Kidney tubule cell (primary cell): Measurements from ENCODE around the gene SLC16A11.
A peak's percentile ranks its signal among the peaks of the same experiment; 100 is the strongest.

Experiments
- DNase-seq: peaks from one replicate; pipeline ENCODE4 v3.0.0-alpha.2; 2018; ENCODE audit warnings: low spot score

The SLC16A11 gene

DNA sequence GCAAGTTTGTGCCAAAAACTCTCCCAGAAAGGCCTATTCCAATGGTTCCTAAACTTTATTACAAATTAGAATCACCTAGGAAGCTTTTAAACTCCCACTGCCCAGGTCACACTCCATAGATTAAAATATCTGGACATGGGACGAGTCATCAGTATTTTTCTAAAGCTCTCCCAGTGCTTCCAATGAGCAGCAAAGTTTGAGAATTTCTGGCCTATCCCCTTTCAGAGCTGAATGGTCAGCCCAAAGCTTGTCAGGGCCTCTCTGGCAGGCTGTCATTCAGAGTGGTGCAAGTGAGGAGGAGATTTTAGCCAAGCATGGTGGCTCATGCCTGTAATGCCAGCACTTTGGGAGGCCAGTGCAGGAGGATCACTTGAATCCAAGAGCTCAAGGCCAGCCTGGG lies 18.6 kb downstream of the SLC16A11 start:
- peak; percentile 65 for DNase-seq

DNA sequence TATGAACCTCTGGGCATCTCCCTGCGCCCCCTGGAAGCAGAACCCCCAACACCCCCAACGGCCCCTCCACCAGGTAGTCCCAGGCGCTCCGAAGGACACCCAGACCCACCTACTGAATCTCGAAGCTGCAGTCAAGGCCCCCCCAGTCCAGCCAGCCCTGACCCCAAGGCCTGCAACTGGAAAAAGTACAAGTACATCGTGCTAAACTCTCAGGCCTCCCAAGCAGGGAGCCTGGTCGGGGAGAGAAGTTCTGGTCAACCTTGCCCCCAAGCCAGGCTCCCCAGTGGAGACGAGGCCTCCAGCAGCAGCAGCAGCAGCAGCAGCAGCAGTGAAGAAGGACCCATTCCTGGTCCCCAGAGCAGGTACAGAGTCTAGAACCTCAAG lies 19.5 kb downstream of the SLC16A11 start:
- DNase-seq, result no peak

DNA sequence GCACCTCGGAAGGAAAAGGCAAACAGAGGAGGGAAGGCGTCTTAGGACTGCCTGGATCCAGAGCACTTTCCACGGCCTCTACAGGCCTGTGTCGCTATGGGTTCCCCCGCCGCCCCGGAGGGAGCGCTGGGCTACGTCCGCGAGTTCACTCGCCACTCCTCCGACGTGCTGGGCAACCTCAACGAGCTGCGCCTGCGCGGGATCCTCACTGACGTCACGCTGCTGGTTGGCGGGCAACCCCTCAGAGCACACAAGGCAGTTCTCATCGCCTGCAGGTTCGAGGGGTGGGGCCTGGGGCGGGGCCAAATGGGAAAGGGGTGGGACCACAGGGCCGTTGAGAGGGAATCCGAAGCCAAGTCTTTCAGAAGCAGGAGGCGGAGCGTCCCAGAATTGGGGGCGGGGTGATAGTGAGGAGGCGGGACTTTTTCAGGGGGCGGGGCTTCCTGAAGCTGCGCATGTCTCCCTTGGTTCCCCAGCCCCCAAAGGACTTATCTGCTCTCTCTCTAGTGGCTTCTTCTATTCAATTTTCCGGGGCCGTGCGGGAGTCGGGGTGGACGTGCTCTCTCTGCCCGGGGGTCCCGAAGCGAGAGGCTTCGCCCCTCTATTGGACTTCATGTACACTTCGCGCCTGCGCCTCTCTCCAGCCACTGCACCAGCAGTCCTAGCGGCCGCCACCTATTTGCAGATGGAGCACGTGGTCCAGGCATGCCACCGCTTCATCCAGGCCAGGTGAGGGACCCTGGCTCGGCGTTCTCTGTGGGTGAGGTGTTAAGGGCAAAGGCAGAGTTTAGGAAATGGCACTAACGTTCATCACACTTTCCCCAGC lies 20.1 kb downstream of the SLC16A11 start:
- DNase-seq, result peak; percentile 83

DNA sequence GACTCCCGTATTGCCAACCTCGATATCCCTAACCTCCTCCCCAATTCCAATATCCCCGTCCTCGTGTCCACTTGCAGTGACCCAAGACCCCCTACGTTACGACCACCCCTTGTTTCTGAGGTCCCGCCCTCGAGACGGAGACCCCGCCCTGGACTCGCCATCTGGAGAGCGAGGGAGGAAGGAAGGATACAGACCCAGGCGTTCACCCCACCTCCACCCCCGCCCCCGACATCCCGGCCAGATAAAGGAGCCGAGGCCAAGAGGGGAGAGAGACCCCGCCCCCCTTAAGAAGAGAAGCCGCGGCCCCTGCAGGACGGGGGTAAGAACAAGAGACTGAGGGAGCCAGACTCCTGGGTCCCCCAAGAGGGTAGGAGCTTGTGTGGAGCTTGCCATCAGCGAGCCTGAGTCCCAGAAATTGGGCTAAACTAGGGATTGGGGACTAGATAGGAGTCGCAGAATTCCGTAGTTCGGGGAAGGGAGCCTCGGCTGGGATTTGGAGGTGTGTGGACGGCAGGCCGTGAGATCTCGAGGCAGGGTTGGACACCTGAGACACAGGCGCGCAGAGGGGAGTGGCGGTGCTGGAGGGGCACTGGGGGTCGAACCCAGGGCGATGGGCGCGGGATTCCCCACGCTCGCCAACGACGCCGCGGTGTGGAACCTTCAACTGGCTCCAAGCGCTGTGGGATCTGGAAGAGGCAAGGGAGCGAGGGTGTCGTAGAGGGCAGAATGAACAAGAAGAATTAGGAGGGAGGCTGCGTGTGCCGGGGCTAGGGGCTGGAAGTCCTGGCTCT lies 20.9 kb downstream of the SLC16A11 start, which contains the start of gene BCL6B:
BCL6B (plus strand) TSS at position 270 of the 791 bp plus-strand sequence. CDS start 622 bp downstream, outside the sequence.
- DNase-seq, result no peak

DNA sequence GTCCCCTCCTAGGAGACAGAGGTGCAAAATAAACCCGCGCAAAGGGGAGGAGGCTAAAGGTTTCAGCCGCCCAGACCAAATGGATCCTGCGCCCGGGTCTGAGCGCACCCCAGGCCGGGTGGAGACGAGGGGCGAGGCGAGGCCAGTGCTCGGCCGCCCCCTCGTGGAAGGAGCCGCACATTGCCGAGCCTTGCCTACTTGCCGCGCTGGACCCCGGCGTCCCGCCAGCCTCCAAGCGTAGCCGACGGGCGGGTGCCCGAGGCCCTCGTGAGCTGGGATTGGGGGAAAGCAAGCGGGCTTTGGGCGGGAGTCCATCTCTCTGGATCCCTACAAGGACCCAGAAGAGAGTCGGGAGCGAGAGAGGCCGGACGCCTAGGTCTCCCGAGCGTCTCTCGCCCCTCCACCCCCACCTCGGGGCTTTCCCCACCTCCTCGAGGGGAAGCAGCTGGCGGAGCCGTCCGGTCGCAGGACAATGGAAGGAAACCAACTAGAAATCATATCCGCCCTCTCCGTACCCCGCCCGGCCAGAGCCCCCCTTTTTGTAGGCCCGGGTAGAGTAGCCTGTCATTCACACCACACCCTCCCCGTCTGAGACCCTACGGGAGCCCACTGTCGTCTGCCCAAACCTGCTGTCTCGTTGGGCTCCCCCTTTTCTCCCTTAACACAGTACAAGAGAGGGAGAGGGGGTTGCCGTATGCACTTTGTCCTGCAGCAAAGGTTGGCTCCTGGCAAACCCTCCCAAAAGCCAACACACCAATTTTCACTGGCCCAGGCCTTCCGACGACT lies 21.7 kb downstream of the SLC16A11 start:
- peak; percentile 67 for DNase-seq

DNA sequence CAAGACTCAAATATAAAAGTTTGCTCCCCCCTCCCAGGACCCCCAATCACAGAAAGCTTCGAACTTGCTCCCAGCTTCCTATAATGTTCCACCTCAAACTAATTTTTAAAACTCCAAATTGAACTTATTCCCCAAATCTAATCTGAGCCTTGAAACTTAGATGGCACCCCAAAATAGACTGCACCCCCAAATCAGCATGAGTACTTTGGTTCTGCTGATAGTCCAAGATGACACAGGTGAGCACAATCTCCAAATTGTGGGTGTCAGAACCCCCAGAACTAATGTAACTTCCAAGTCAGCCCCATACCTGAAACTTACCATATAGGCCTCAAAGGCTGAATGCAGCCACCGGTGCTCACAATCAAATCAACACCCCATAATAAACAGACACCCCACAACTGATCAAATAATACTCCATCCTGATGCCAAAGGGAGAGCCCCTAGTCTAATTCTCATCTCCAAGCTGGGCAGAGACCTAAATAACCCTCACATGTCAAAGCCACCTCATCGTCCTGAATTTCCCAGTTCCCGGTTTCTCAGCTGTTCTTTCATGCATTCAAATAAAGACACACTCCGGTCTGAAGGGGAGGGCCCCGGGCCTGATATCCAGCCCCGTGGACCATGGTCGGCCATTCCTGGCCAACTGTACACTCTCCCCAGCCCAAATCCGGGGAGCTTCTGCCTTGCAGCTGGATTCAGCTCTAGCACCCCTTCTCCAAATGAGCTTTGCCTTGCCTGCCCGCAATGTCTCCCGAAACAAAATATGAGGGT lies 22.8 kb downstream of the SLC16A11 start:
- DNase-seq, result no peak

DNA sequence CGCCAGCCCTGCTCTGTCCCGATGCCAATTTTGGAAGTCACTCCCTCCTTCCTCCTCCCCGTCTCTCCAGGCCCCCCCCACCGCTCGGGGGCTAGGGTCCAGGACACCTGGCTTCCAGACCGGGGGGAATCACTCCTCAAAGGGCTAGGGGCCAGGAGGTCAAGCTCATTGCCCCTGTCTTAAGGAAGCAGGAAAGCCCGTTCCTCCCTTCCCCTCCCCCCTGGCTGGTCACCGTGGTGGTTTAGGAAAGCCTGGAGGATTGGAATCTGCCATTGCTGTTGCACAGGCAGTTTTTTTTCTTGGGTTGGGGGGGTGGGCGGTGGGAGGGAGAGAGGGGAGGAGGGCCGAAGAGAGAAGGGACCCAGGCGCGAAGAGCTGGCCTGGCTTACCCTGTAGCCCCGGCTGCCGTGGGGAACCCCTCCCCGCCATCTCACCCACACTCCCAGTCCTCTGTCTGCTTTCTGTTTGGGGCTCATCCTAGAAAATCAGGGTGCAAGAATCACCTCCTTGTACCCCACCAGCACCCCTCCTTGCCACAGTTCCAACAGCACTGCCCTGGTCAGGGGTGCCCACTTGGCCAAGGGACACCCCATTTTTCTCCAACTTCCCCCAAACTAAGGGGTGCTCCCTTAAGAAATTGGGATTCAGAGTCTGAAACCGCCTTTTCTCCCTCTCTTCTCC lies 23.9 kb downstream of the SLC16A11 start:
- peak; percentile 46 for DNase-seq

DNA sequence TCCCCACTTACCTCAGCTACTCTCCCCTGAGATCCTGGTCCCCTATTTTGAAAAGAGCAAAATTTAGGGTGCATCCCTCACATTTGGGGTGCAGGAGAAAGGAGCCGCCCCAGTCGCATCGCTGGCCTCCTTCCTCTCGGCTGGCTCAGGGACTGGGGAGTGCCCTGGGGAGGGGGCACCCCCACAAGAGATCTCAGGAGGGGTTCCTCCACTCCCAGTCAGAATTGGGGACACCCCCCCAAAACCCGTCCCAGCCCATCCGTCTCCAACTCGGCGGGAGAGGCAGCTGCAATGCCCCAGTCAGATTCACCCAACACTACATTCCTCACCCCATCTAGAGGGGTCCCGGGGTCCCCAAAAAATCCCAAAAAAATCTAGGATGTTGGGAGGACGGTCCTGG lies 24.5 kb downstream of the SLC16A11 start:
- DNase-seq, result no peak

DNA sequence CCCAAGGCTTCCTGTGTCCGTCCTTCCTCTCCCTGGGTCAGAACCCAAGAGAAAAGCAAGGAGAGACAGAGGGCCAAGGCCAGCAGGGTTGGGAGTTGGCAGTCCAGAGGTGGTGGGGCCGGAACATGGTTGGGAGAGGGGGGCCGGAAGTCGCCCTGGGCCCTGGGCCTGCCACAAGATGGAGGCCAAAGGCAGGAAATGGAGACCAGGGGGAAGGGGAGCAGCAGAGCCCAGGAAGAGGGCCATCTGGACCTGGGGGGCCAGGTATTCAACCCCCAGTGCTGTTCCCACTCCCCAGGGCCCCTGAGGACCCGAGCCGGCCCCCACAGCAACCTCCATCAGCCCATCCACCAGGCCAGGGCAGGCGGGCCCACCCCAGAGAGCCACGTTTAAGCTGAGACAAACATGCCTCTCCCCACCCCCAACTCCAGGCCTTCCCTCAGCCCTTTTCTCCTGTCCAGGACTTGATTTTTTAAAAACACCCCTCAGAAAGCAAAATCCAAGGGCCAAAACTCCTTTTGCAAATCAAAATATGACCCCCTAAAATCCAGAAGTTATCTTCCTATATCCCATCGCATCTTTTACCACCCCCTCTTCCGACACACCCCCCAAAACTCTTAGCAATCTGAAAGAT lies 25.4 kb downstream of the SLC16A11 start:
- DNase-seq, result no peak

DNA sequence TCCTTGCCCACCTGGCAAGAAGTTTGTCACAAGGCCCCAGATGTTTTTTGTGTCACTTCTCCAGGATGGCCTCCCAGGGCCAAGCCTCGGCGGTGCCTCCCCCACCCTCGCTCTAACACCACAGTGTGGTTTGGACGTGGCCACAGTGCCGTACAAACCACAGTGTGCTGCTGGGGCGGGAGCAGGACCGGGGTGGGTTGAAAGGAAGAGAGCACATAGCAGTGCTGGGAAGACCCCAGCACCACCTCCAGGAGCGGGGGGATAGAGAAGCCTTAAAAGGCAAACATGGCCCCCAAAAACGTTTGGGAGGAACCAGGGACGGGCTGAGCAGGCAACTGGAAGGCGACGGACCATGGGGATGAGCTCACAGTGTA lies 26.1 kb downstream of the SLC16A11 start:
- DNase-seq, result no peak

DNA sequence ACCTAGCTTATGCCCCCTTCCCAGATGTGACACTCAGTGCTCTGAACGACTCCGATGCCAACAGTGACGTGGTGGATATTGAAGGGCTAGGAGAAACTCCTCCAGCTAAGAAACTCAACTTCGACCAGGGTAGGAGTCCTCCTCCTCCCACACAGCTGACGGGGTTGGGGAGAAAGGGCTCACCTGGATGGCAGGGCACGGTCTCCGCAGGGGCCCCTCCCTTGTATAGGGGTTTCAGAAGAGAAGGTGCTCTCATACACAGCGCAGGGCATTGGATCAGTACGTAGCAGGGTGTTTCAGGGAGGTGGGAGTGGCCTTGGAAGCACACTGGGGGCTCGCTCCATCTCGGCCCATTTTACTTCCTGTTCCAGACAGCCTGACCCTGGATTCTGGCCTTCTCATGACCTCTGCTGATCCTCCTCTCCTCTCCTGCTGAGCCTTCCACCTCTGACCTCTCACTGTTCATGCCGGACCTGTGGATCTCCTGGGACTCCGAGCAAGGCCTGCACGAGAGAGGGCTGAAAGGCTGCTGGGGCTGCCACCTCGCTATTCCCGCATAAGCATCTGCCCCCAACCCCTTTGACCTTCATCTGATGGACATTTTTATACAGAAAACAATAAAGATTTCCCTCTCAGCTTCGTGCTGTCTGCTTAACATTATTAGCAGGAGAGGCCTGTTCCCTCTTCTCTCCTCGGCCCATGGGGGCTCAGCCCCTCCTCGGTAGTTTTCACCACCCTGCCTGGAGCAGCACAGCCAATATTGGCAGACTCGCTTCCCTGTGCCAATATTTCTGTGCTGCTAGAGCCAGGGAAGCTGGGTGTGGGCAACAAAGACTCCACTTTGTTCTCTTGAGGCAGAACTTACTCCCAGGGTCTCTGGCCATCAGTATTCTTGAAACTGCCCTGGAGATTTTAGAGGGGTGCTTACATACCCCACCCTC lies 26.7 kb downstream of the SLC16A11 start:
- DNase-seq, result no peak

DNA sequence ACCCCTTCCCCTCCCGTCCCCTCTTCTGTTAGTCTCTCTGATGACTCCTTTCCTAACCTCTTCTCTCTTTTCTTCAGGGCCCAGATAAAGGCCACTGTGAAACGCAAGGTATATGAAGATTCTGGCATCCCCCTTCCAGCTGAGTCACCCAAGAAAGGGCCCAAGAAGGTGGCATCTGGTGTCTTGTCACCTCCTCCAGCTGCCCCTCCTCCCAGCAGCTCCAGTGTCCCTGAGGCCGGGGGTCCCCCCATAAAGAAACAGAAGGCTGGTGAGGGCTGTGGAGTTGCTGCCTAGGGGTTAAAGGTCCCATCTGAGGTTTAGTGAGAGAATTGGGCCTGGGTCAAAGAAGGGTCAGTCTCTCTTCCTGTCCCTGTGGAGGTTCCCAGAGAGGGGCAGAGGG lies 27.5 kb downstream of the SLC16A11 start:
- DNase-seq, result no peak

DNA sequence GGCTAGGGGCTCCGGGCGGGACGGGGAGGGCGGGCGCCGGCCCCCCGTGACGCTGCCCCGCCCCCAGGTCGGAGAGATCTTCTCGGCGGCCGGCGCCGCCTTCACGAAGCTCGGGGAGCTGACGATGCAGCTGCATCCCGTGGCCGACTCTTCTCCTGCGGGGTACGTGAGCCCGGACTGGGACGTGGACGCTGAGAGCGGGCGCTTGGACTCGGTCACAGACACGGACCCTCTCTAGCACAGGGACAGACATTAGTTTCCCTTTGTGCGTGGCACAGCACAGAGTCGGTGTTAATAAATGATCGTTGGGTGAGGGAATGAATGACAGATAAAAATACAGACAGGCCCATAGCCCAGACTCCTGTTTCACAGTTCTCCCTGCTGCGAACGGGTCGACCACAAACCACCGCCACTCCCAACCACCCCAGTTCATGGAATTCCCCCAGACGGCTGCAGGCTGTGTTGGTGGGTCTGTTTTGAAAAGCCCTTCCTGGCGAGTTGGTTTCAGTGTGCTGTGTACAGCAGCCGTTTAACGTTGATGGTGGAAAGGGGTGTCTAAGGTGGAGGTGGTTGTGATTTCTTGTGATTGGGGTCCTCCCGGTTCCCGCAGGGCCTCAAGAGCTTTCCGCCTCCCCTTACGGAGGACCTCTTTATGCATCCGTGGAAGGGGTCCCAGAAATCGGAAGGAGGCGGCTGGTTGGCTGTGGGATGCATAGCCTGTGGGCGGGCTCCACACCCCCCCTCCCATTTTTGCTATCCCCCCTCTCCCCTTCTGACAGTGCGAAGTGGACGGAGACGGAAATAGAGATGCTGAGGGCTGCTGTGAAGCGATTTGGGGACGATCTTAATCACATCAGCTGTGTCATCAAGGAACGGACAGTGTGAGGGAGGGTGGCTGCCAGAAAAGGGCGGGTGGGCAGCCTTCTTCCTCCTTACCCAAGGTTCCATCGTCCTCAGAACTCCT lies 28.6 kb downstream of the SLC16A11 start:
- peak; percentile 68 for DNase-seq

DNA sequence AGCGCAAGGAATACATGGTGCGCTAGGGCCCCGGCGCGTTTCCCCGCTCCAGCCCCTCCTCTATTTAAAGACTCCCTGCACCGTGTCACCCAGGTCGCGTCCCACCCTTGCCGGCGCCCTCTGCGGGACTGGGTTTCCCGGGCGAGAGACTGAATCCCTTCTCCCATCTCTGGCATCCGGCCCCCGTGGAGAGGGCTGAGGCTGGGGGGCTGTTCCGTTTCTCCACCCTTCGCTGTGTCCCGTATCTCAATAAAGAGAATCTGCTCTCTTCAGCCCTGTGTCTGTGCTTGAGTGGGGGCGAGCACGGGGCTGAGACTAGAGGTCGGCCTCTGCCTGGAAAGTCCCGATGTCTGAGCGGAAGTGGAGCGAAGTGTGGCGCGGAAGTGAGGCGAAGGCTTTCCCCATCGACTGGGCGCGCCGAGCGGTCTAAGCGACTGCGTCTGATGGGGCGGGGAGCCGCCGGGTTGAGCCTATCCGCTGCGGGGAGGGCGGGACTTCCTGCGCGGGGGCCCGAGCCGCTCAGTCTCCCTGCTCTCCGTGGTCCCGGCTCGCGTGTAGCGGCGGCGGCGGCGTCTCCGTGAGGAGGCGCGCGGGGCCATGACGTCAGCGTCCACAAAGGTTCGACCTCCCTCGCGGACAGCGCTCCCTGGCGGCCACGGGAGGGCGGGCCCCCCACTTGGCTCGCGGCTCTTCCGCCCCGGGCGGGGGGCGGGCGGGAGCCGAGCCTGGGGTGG lies 29.5 kb downstream of the SLC16A11 start:
- DNase-seq, result peak; percentile 98

DNA sequence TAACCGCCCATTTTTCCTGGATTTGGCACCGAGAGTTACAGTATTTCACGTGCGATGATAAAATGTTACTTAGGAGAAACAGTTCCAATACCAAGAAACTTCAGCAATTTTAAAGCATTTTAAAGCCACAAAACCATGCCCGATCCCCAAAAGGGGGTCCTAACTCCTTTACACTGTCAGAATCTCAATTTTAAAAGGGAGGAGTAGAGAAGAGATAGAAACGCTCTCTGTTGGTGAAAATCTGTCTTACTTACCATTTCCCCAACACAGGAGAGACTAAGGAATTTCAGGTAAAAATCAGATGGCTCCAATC lies 32.0 kb downstream of the SLC16A11 start:
- no peak for DNase-seq

DNA sequence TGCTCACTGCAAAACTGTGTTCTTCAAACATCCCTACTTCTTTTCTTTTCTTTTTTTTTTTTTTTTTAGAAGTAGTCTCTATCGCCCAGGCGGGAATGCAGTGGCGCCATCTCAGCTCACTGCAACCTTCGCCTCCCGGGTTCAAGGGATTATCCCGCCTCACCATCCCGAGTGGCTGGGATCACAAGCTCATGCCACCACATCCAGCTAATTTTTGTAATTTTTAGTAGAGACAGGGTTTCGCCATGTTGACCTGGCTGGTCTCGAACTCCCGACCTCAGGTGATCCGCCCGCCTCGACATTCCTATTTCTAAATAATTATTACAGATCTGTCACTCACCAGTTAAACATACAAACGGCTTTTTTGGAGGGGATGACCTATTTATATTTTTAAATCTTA lies 32.5 kb downstream of the SLC16A11 start:
- no peak for DNase-seq

DNA sequence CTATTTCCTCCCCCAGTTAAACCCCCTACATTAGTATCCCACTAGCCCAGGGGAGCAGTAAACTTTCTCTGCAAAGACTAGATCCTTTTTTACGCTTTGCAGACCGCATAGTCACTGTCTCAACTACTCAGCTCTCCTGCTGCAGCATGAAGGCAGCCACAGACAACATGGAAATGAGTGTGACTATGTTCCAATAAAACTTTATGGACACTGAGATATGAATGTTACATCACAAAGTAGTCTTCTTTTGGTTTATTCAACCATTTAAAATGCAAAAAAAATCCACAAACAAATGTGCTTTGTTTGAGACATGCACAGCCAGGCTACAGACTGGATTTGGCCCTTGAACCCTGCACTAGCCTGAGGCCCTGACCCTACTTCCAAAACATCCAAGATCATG lies 33.4 kb downstream of the SLC16A11 start:
- DNase-seq, result no peak

DNA sequence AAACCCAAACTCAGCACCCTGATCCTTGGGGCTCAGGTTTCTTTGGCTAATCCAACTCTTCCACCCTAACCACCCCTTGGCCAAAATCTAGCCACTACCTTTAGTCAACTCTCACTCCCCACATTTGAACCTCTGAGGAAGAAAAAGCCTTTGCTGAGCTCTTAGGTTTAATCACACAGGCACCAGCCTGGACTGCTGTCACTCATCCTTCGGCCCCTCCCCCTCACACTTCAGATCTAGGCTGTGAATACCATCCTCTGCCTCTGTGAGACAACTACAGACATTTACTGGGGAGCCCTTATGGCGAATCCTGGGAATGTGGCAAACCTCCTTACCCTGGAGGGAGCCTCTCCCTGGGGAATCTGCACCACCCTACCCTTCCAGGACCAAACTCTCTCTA lies 36.7 kb downstream of the SLC16A11 start:
- no peak for DNase-seq
